Stimulated activated CD4-positive, alpha-beta T cell treated with anti-CD3 and anti-CD28 coated beads, Interleukin-1b, Interleukin-23, amount 100 ng/mL, for 24 hours (primary cell): Measurements from ENCODE around the gene ATP8B4.
"Not testable (repeated sequence)": the region's sequence is repeated elsewhere in the genome, so short reads cannot be mapped to it uniquely, and the experiment has no call there.

Source experiments
- DNase-seq, 4 experiments: peaks; one replicate each; pipeline ENCODE4 v3.0.0-alpha.2; 2020; ENCODE audit warnings: low read depth in 4 of 4, low spot score in 1 of 4

The ATP8B4 gene

GRCh38 chr15:50140983-50141382 lies 21.9 kb upstream of the ATP8B4 start:
- no peak for DNase-seq

GRCh38 chr15:50140098-50140497 lies 21.1 kb upstream of the ATP8B4 start:
- no peak for DNase-seq

- DNase-seq = no peak
These were observed 19.4 kb upstream of the ATP8B4 start for GRCh38 chr15:50138391-50138790.

- DNase-seq = no peak
These were observed 18.9 kb upstream of the ATP8B4 start for GRCh38 chr15:50137893-50138292.

- DNase-seq = peak in 2 of 4 experiments; percentile 20 to 50
These were observed 18.3 kb upstream of the ATP8B4 start for GRCh38 chr15:50137330-50137761.

- DNase-seq = peak in 3 of 4 experiments; percentile 17 to 32 (median 22)
These were observed 16.1 kb upstream of the ATP8B4 start for GRCh38 chr15:50135031-50135551.

- DNase-seq = no peak
These were observed 15.5 kb upstream of the ATP8B4 start for GRCh38 chr15:50134524-50135024.

- DNase-seq = not testable (repeated sequence)
These were observed 13.4 kb upstream of the ATP8B4 start for GRCh38 chr15:50132251-50132984.

- DNase-seq = no peak
These were observed 12.6 kb upstream of the ATP8B4 start for GRCh38 chr15:50131617-50132016.

- DNase-seq = no peak
These were observed 9.2 kb upstream of the ATP8B4 start for GRCh38 chr15:50128266-50128665.

GRCh38 chr15:50127255-50127777 lies 8.3 kb upstream of the ATP8B4 start:
- no peak for DNase-seq

- no peak for DNase-seq
These were observed 7.0 kb upstream of the ATP8B4 start for GRCh38 chr15:50126072-50126471.

- no peak for DNase-seq
These were observed 5.6 kb upstream of the ATP8B4 start for GRCh38 chr15:50124631-50125030.

- DNase-seq = no peak
These were observed 5.0 kb upstream of the ATP8B4 start for GRCh38 chr15:50123861-50124557.

- DNase-seq = no peak
These were observed 1.7 kb upstream of the ATP8B4 start for GRCh38 chr15:50120729-50121128.

- no peak for DNase-seq
These were observed 1.5 kb downstream of the ATP8B4 start for GRCh38 chr15:50117431-50118027.

GRCh38 chr15:50116477-50116876 lies 2.6 kb downstream of the ATP8B4 start:
- DNase-seq = no peak

- no peak for DNase-seq
These were observed 4.8 kb downstream of the ATP8B4 start for GRCh38 chr15:50113992-50114780.

GRCh38 chr15:50113187-50113505 lies 5.9 kb downstream of the ATP8B4 start:
- no peak for DNase-seq

GRCh38 chr15:50112488-50113186 lies 6.4 kb downstream of the ATP8B4 start:
- no peak for DNase-seq
